Measurements from ENCODE around the gene RETREG1. TPM values are rescaled to one million over a fixed set of nuclear protein-coding genes. Genes with fewer than 3 reads are reported as not detected.
"Not testable (repeated sequence)": the region's sequence is repeated elsewhere in the genome, so short reads cannot be mapped to it uniquely, and the experiment has no call there.

The RETREG1 gene
- total and polyA plus RNA-seq, 11 donors, result 24.5 to 219 (median 169) TPM

DNA sequence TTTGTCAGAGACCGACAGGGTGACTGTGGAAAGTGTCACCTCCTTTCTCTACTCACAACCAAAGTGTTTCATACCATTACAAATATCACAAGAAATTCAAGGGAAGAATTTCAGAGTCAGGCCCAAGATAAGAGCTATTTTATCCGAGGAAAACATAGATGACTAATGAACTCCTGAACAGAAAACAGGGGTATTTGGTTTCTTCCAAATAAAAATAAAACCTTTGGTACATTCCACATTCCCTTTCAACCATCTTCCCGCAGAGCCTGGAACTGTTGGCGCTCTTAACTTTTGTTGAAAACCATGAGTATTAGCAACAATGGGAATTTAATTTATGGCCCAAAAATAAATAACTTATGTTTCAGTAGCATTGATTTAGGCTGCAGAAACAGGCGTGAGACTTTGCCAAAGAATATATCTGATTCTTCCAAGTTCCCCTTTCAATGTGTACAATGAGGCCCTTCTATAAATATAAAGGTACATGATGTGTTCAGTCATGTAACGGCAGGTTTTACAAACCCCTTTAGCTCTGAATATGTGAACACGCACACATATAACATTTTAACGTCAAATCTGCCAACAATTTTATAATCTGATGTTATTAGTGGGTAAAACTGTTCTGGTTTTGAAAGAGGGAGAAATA is 69.5 kb downstream of the RETREG1 start:
- no peak for TF ChIP-seq POLR2A (IDR thresholded peaks at IDR 0.05)
- no peak for TF ChIP-seq CTCF (IDR thresholded peaks at IDR 0.05)
- intact Hi-C loops (cut with DNase I), result loop anchor here in 4 of 10 donors (5.0 kb wide), 2 partner anchors 40 to 55 kb away; no protein-coding TSS in a partner anchor
- no peaks in the 10 kb centered on the region for H3K9me3 ChIP-seq
- WGBS, 4 donors, result 68 to 73% (median 70%) methylated on average over 8 of the region's 8 CpGs
- peaks cover 0 to 66% (median 13%) of the 10 kb centered on the region in 12 donors for H3K4me1 ChIP-seq
- ATAC-seq, result no peak
- H3K27me3 ChIP-seq, result no peaks in the 10 kb centered on the region
- peak overlapping the region; percentile 35 to 91 (median 79) for H3K27ac ChIP-seq
- no peak for DNase-seq
- H3K4me3 ChIP-seq, result no peak overlapping the region
- H3K36me3 ChIP-seq, result no peaks in the 10 kb centered on the region

DNA sequence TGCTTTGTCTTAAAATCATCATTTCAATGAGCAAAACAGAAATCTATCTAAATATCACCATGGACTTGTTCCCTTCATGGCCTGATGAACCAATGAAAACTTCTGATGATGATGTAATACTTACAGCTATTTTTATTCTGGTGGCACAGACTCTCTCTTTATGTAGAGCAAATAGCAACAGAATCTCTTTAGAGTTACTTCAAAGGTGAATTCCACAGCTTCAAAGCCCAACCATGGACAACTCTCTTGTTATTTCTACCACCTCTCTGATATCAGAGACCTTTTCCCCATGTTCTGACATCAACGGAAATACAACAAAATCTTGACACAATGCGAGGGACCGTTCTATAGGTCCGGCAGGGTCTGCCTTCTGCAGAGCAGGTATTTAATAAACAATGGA is 70.1 kb downstream of the RETREG1 start:
- H3K27ac ChIP-seq, result peak overlapping the region; percentile 35 to 91 (median 79)
- H3K4me1 ChIP-seq, result peaks cover 0 to 60% (median 12%) of the 10 kb centered on the region in 12 donors
- no peaks in the 10 kb centered on the region for H3K27me3 ChIP-seq
- no peak for DNase-seq
- 44 to 49% (median 48%) methylated on average over 4 of the region's 4 CpGs for WGBS, 4 donors
- no peak overlapping the region for H3K4me3 ChIP-seq
- intact Hi-C loops (cut with DNase I), result loop anchor here in 4 of 10 donors (5.0 kb wide), 2 partner anchors 39 to 54 kb away; no protein-coding TSS in a partner anchor
- peak in 3 of 4 donors; percentile 35 to 63 (median 39) for ATAC-seq
- TF ChIP-seq POLR2A (IDR thresholded peaks at IDR 0.05) (no peak), CTCF (IDR thresholded peaks at IDR 0.05) (no peak)
- H3K36me3 ChIP-seq, result no peaks in the 10 kb centered on the region
- H3K9me3 ChIP-seq, result no peaks in the 10 kb centered on the region

DNA sequence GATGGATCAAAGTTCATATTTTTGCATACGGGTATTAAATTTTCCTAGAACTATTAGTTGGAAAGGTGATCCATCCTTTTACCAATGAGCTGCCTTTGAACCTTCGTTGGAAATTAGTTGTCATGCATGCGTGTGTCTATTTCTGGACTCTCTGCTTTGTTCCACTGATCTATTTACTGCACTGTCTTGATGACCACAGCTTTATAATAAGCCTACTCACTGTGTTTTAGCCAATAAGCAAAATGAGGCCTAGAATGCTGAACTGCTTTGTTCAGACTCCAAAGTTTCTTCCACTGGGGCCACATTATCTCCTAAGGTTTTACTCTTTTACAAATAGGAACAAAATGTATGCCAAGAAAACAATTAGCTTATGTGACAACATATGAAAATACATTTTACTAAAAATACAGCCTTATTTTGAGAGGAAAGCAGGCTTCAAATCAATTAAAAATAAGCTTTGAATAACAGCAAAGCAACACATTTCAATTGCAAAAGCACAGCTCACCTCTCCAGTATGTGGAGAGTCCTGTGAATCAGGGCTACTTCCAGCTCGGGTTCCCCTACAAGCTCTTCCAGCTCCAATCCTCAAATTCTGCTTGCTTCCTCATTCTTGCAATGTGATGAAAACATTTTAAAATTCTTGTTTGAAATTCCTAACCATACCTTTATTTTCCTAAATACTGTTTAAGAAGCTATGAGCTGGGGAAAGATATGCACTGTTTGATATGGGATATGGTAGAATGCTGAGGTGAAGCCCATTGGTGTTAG is 72.0 kb downstream of the RETREG1 start:
- intact Hi-C loops (cut with DNase I), result loop anchor here in 4 of 10 donors (5.0 kb wide), 2 partner anchors 37 to 52 kb away; no protein-coding TSS in a partner anchor
- Histone ChIP-seq H3K9me3 (no peaks in the 10 kb centered on the region), H3K27ac (peak overlapping the region; percentile 30 to 91 (median 79)), H3K36me3 (no peaks in the 10 kb centered on the region), H3K4me1 (peaks cover 0 to 65% (median 20%) of the 10 kb centered on the region in 12 donors), H3K27me3 (no peaks in the 10 kb centered on the region), H3K4me3 (no peak overlapping the region)
- TF ChIP-seq POLR2A (IDR thresholded peaks at IDR 0.05) (peak in 1 of 2 donors; percentile 45), CTCF (IDR thresholded peaks at IDR 0.05) (no peak)
- no peak for DNase-seq
- 56 to 65% (median 60%) methylated on average over 4 of the region's 4 CpGs for WGBS, 4 donors
- peak; percentile 71 to 83 (median 79) for ATAC-seq

DNA sequence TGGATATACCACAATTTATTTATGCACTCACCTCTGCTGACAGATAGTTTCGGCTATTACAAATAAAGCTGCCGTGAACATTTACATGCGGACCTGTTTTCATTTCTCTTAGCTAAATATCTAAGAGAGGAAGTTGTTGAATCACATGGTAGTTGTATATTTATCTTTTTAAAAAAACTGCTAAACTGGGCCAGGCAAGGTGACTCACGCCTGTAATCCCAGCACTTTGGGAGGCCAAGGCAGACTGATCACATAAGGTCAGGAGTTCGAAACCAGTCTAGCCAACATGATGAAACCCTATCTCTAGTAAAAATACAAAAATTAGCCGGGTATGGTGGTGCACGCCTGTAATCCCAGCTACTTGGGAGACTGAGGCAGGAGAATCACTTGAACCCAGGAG is 73.6 kb downstream of the RETREG1 start:
- intact Hi-C loops (cut with DNase I); ATAC-seq; H3K27me3 ChIP-seq; H3K4me3 ChIP-seq; H3K9me3 ChIP-seq; DNase-seq; H3K36me3 ChIP-seq: not testable (repeated sequence)
- peak overlapping the region in 1 of 12 donors; percentile 95 for H3K27ac ChIP-seq
- 79 to 87% (median 84%) methylated on average over 7 of the region's 7 CpGs for WGBS, 4 donors
- H3K4me1 ChIP-seq, result peaks cover 0 to 70% (median 24%) of the 10 kb centered on the region in 12 donors

Data from heart left ventricle (tissue), 16 donors.